SK-N-SH treated with all-trans-retinoic acid at 6 μM for 48 hours (cell line): ENCODE results near the gene FREM2.

Source experiments
- ATAC-seq: fragments of 200-7000 bp; cut with Tn5 transposase; 3 replicates; pipeline ENCODE4 v1.9.1; 2020; ENCODE audit warnings: mild to moderate bottlenecking, moderate library complexity
- ARNTL ChIP-seq: fragments of 450-650 bp; formaldehyde crosslinking; IDR thresholded peaks from 2 replicates; pipeline ENCODE4 v1.5.0; 2020; ENCODE audit warnings: low read depth, mild to moderate bottlenecking, moderate library complexity, borderline replicate concordance
- CSDC2 ChIP-seq: fragments of 250-450 bp; sonication (Bioruptor Pico); IDR thresholded peaks from 2 replicates; pipeline ENCODE4 v1.5.0; 2020; ENCODE audit warnings: mild to moderate bottlenecking, moderate library complexity
- CSRNP3 ChIP-seq: fragments of 250-450 bp; sonication (Bioruptor Pico); IDR thresholded peaks from 2 replicates; pipeline ENCODE4 v1.5.1; 2021; ENCODE audit warnings: mild to moderate bottlenecking, moderate library complexity
- ESRRG ChIP-seq: fragments of 250-450 bp; sonication (Bioruptor Pico); IDR thresholded peaks from 2 replicates; pipeline ENCODE4 v1.6.1; 2021; ENCODE audit warnings: mild to moderate bottlenecking
- GLIS3 ChIP-seq: fragments of 250-450 bp; sonication (Bioruptor Pico); IDR thresholded peaks from 2 replicates; pipeline ENCODE4 v1.5.0; 2020; ENCODE audit warnings: mild to moderate bottlenecking, moderate library complexity
- ISL1 ChIP-seq: fragments of 250-450 bp; sonication (Bioruptor Pico); IDR thresholded peaks from 2 replicates; pipeline ENCODE4 v2.1.2; 2022; ENCODE audit warnings: mild to moderate bottlenecking, moderate library complexity
- POU6F1 ChIP-seq: fragments of 250-450 bp; sonication (Bioruptor Pico); IDR thresholded peaks from 2 replicates; pipeline ENCODE4 v1.8.0; 2021; ENCODE audit warnings: low read depth, mild to moderate bottlenecking, moderate library complexity, borderline replicate concordance
- PPARA ChIP-seq: fragments of 250-450 bp; sonication (Bioruptor Pico); IDR thresholded peaks from 2 replicates; pipeline ENCODE4 v1.5.0; 2020; ENCODE audit warnings: mild to moderate bottlenecking, borderline replicate concordance
- RARB ChIP-seq: fragments of 250-450 bp; sonication (Bioruptor Pico); IDR thresholded peaks from 2 replicates; pipeline ENCODE4 v1.8.0; 2021; ENCODE audit warnings: mild to moderate bottlenecking, moderate library complexity
- SNAI2 ChIP-seq: fragments of 250-450 bp; sonication (Bioruptor Pico); IDR thresholded peaks from 2 replicates; pipeline ENCODE4 v1.5.0; 2020; ENCODE audit warnings: mild to moderate bottlenecking, moderate library complexity
- TSHZ2 ChIP-seq: fragments of 250-450 bp; sonication (Bioruptor Pico); IDR thresholded peaks from 2 replicates; pipeline ENCODE4 v1.5.0; 2020; ENCODE audit warnings: mild to moderate bottlenecking, moderate library complexity
- ZC3H10 ChIP-seq: fragments of 250-450 bp; sonication (Bioruptor Pico); IDR thresholded peaks from 2 replicates; pipeline ENCODE4 v1.5.1; 2021; ENCODE audit warnings: mild to moderate bottlenecking, moderate library complexity
- ZFP30 ChIP-seq: fragments of 450-650 bp; formaldehyde crosslinking; IDR thresholded peaks from 2 replicates; pipeline ENCODE4 v1.5.0; 2022; ENCODE audit warnings: mild to moderate bottlenecking, moderate library complexity
- ZNF565 ChIP-seq: fragments of 450-650 bp; formaldehyde crosslinking; conservative IDR thresholded peaks from 2 replicates; pipeline ENCODE4 v1.5.0; 2020; ENCODE audit warnings: low read depth, mild to moderate bottlenecking, moderate library complexity
- ZNF70 ChIP-seq: fragments of 450-650 bp; formaldehyde crosslinking; IDR thresholded peaks from 2 replicates; pipeline ENCODE4 v1.5.0; 2020; ENCODE audit warnings: mild to moderate bottlenecking, moderate library complexity
- ZNF8 ChIP-seq: fragments of 450-650 bp; formaldehyde crosslinking; IDR thresholded peaks from 2 replicates; pipeline ENCODE4 v1.5.0; 2020; ENCODE audit warnings: mild to moderate bottlenecking, moderate library complexity
- TF ChIP-seq, protein P1 (sequence below): fragments of 250-450 bp; sonication (Bioruptor Pico); IDR thresholded peaks from 2 replicates; pipeline ENCODE4 v1.5.1; 2020; ENCODE audit warnings: low read depth, mild to moderate bottlenecking, moderate library complexity
- TF ChIP-seq, protein P2 (sequence below): fragments of 250-450 bp; sonication (Bioruptor Pico); IDR thresholded peaks from 2 replicates; pipeline ENCODE4 v1.8.0; 2020; ENCODE audit warnings: mild to moderate bottlenecking, moderate library complexity, borderline replicate concordance

The FREM2 gene

DNA sequence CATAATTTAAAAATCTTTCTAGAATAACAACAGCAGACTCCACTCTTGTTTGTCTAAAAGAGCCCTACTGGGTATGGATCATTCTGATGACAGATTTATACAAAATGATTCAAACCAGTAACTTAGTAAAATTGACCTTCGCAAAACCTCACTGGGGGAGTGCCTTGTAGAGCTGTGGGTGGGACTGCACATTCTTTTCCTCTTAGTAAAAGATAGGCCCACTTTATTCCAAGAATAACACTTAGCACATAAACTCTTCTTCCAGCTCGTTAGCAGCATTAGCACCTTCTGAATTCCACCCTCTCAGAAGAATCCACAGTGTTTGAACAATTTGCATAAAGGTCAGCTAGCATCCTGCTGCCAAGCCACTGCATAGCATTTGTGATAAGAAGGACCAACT, 196.9 kb downstream of the FREM2 start (continued):
- no peak for TF ChIP-seq POU6F1 (CRISPR knock-in tag)
- no peak for TF ChIP-seq ZFP30
- no peak for TF ChIP-seq ZNF70 (CRISPR knock-in tag)
- no peak for TF ChIP-seq ESRRG
- TF ChIP-seq, protein P1, sequence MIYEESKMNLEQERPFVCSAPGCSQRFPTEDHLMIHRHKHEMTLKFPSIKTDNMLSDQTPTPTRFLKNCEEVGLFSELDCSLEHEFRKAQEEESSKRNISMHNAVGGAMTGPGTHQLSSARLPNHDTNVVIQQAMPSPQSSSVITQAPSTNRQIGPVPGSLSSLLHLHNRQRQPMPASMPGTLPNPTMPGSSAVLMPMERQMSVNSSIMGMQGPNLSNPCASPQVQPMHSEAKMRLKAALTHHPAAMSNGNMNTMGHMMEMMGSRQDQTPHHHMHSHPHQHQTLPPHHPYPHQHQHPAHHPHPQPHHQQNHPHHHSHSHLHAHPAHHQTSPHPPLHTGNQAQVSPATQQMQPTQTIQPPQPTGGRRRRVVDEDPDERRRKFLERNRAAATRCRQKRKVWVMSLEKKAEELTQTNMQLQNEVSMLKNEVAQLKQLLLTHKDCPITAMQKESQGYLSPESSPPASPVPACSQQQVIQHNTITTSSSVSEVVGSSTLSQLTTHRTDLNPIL: no peak
- no peak for TF ChIP-seq ARNTL
- no peak for TF ChIP-seq CSRNP3 (CRISPR knock-in tag)
- no peak for TF ChIP-seq ZC3H10 (CRISPR knock-in tag)
- TF ChIP-seq GLIS3 (CRISPR knock-in tag): no peak

DNA sequence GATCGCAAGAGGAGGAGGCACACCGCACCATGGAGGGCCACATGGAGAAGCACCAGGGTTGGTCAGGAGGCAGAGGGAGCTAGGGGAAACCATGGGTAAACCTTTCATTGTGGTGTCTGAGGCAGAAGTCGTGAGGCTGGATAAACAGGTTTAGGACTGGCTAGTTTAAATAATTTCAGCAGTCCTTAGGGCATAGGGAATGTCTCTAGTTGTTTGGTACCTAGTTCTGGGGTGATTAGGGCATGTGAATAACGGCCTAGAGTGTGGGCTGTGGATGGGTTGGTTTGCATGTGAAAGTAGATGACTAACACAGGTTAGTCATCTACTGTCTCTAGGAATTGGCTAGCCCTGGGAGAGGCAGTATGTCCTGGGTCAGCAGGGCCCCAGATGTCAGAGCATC, 201.4 kb downstream of the FREM2 start:
- ATAC-seq: no peak
- TF ChIP-seq, protein P1: no peak
- TF ChIP-seq ZNF8 (CRISPR knock-in tag) (no peak), POU6F1 (CRISPR knock-in tag) (no peak), ZNF70 (CRISPR knock-in tag) (no peak), PPARA (CRISPR knock-in tag) (no peak), CSRNP3 (CRISPR knock-in tag) (no peak), ARNTL (no peak), ZNF565 (CRISPR knock-in tag) (no peak)

DNA sequence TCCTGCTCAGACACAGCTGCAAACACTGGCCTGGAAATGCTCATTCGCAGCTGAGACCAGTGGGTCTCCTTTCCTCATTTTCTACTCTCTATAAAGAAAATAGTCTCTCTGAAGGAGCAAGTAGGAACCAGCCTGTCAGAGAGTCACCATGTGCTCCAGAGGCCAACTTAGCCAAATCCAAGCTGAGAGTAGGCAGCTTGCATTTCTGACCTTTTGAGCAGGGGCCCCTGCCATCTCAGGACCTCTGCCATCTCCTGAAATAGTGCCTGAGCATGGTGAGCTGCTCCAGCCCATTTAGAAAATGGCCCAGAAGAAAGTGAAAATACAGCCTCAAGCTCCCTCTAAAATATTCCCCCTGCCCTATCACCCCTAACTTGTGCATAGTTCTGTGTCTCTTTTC, 208.2 kb downstream of the FREM2 start:
- no peak for ATAC-seq
- TF ChIP-seq, protein P2, sequence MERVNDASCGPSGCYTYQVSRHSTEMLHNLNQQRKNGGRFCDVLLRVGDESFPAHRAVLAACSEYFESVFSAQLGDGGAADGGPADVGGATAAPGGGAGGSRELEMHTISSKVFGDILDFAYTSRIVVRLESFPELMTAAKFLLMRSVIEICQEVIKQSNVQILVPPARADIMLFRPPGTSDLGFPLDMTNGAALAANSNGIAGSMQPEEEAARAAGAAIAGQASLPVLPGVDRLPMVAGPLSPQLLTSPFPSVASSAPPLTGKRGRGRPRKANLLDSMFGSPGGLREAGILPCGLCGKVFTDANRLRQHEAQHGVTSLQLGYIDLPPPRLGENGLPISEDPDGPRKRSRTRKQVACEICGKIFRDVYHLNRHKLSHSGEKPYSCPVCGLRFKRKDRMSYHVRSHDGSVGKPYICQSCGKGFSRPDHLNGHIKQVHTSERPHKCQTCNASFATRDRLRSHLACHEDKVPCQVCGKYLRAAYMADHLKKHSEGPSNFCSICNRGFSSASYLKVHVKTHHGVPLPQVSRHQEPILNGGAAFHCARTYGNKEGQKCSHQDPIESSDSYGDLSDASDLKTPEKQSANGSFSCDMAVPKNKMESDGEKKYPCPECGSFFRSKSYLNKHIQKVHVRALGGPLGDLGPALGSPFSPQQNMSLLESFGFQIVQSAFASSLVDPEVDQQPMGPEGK: no peak
- TF ChIP-seq ESRRG: no peak
- no peak for TF ChIP-seq RARB (CRISPR knock-in tag)
- TF ChIP-seq CSRNP3 (CRISPR knock-in tag): no peak
- TF ChIP-seq ZFP30: no peak
- no peak for TF ChIP-seq ZNF70 (CRISPR knock-in tag)
- TF ChIP-seq ZNF8 (CRISPR knock-in tag): no peak
- no peak for TF ChIP-seq TSHZ2
- TF ChIP-seq, protein P1: no peak
- no peak for TF ChIP-seq ISL1 (CRISPR knock-in tag)
- TF ChIP-seq CSDC2: no peak
- no peak for TF ChIP-seq SNAI2 (CRISPR knock-in tag)
